HK-2 (cell line): ENCODE results near the gene TMEM225.
"Not testable (repeated sequence)": the region's sequence is repeated elsewhere in the genome, so short reads cannot be mapped to it uniquely, and the experiment has no call there.

Experiments
- DNase-seq: peaks from one replicate; pipeline ENCODE4 v3.0.0-alpha.2; 2018; ENCODE audit not compliant: unreplicated experiment

The TMEM225 gene

GRCh38 chr11:123885570-123885969 lies at the start of gene TMEM225:
TMEM225 (minus strand) TSS chr11:123885670; CDS start chr11:123885425, 245 bp downstream.
- no peak for DNase-seq

- no peak for DNase-seq
Observed at GRCh38 chr11:123924027-123924426, 38.6 kb upstream of the TMEM225 start.

GRCh38 chr11:123920943-123921342 lies 35.5 kb upstream of the TMEM225 start:
- no peak for DNase-seq

- DNase-seq, result no peak
Observed at GRCh38 chr11:123905826-123906225, 20.4 kb upstream of the TMEM225 start.

GRCh38 chr11:123904932-123905331 lies 19.5 kb upstream of the TMEM225 start:
- no peak for DNase-seq

- DNase-seq, result no peak
Observed at GRCh38 chr11:123903932-123904331, 18.5 kb upstream of the TMEM225 start.

GRCh38 chr11:123901867-123902266 lies 16.4 kb upstream of the TMEM225 start, which contains the start of gene OR8D4:
OR8D4 (plus strand) TSS chr11:123902167; CDS start chr11:123906432, 4,265 bp downstream.
- no peak for DNase-seq

- DNase-seq, result no peak
Observed at GRCh38 chr11:123899792-123900191, 14.3 kb upstream of the TMEM225 start.

- no peak for DNase-seq
Observed at GRCh38 chr11:123892031-123892430, 6.6 kb upstream of the TMEM225 start.

- DNase-seq, result no peak
Observed at GRCh38 chr11:123880912-123881311, 4.6 kb downstream of the TMEM225 start.

GRCh38 chr11:123867795-123868194 lies 17.7 kb downstream of the TMEM225 start:
- DNase-seq, result not testable (repeated sequence)

GRCh38 chr11:123865293-123865692 lies 20.2 kb downstream of the TMEM225 start:
- not testable (repeated sequence) for DNase-seq

GRCh38 chr11:123859731-123860130 lies 25.7 kb downstream of the TMEM225 start:
- DNase-seq, result no peak

- DNase-seq, result no peak
Observed at GRCh38 chr11:123856444-123856843, 29.0 kb downstream of the TMEM225 start.

GRCh38 chr11:123853038-123853437 lies 32.4 kb downstream of the TMEM225 start:
- no peak for DNase-seq

- DNase-seq, result no peak
Observed at GRCh38 chr11:123852321-123852720, 33.1 kb downstream of the TMEM225 start.

- DNase-seq, result no peak
Observed at GRCh38 chr11:123851110-123851509, 34.4 kb downstream of the TMEM225 start.

- DNase-seq, result no peak
Observed at GRCh38 chr11:123841174-123841573, 44.3 kb downstream of the TMEM225 start.

- DNase-seq, result no peak
Observed at GRCh38 chr11:123839131-123839530, 46.3 kb downstream of the TMEM225 start.

GRCh38 chr11:123838659-123839058 lies 46.8 kb downstream of the TMEM225 start:
- no peak for DNase-seq

GRCh38 chr11:123838199-123838598 lies 47.3 kb downstream of the TMEM225 start:
- no peak for DNase-seq

- no peak for DNase-seq
Observed at GRCh38 chr11:123833095-123833494, 52.4 kb downstream of the TMEM225 start.
